Measurements from ENCODE around the gene EXOSC10.

Gene EXOSC10

DNA sequence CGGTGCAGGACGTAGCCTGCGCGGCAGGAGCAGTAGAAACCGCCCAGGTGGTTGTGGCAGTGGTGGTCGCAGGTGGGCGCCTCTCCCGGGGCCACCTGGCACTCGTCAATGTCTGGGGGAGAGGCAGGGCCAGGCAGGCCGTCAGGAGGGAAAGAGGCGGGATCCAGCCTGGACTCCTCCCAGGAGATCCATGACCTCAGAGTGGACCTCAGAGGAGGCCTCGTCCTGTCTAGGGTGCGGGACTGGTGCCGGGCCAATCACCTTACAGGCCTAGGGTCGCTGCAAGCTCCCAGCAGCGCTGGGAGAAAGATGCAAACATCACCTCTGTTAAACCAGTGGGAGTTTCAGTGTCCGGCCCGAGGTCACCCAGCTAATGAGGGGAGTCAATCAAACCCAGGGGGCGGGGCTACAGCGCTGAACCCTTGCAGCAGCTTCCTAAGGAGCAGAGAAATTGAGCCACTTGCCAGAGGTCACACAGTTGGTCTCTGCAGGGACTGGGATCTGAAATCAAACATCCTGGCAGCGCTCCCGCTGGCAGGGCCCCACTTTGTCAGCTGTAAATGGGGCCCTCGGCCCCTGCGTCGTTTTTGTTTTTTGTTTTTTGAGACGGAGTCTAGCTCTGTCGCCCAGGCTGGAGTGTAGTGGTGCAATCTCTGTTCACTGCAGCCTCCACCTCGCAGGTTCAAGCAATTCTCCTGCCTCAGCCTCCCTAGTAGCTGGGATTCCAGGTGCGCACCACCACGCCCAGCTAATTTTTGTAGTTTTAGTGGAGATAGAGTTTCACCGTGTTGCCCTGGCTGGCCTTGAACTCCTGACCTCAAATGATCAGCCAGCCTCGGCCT lies 54.0 kb downstream of the EXOSC10 start:
- Mint-ChIP-seq H3K27me3 (ENCODE audit: low read depth) (peaks cover 3% of the 10 kb centered on the region), H3K9me3 (no peaks in the 10 kb centered on the region), H3K4me1 (no peaks in the 10 kb centered on the region), H3K36me3 (ENCODE audit: low read depth) (no peaks in the 10 kb centered on the region), H3K4me3 (no peak overlapping the region), H3K27ac (no peak overlapping the region)
- TF ChIP-seq, protein P1, sequence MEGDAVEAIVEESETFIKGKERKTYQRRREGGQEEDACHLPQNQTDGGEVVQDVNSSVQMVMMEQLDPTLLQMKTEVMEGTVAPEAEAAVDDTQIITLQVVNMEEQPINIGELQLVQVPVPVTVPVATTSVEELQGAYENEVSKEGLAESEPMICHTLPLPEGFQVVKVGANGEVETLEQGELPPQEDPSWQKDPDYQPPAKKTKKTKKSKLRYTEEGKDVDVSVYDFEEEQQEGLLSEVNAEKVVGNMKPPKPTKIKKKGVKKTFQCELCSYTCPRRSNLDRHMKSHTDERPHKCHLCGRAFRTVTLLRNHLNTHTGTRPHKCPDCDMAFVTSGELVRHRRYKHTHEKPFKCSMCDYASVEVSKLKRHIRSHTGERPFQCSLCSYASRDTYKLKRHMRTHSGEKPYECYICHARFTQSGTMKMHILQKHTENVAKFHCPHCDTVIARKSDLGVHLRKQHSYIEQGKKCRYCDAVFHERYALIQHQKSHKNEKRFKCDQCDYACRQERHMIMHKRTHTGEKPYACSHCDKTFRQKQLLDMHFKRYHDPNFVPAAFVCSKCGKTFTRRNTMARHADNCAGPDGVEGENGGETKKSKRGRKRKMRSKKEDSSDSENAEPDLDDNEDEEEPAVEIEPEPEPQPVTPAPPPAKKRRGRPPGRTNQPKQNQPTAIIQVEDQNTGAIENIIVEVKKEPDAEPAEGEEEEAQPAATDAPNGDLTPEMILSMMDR (IDR thresholded peaks at IDR 0.05; ENCODE audit: unreplicated experiment in 3 of 3): no peak

DNA sequence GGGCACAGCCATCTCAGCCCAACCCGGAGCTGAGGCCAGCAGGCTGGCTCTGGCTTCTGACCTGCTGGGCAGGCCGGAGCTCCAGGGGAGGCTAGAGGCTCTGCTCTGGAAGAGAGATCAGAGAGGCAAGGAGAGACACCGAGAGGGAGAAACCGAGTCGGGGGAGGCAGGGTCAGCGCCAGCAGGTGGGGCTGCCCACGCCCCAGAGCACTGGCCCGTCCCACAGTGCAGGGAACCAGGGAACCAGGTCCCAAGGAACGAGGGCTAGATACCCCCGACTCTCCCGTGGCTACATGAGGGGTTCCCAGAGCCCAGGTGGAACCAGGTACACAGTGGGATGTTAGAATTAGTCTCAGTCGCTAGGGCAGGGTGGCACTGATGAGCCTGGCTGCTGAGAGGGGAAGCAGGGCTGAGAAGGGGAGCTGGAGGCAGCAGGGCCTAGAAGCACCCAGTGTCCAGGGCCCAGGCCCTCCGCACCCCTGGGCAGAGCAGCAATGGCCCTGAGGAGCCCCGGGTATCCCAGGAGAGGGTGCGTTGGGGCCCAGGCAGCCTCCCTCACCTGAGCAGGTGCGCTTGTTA lies 54.7 kb downstream of the EXOSC10 start:
- TF ChIP-seq, protein P1 (IDR thresholded peaks at IDR 0.05; ENCODE audit: unreplicated experiment in 3 of 3): no peak
- H3K4me3 Mint-ChIP-seq: no peak overlapping the region

DNA sequence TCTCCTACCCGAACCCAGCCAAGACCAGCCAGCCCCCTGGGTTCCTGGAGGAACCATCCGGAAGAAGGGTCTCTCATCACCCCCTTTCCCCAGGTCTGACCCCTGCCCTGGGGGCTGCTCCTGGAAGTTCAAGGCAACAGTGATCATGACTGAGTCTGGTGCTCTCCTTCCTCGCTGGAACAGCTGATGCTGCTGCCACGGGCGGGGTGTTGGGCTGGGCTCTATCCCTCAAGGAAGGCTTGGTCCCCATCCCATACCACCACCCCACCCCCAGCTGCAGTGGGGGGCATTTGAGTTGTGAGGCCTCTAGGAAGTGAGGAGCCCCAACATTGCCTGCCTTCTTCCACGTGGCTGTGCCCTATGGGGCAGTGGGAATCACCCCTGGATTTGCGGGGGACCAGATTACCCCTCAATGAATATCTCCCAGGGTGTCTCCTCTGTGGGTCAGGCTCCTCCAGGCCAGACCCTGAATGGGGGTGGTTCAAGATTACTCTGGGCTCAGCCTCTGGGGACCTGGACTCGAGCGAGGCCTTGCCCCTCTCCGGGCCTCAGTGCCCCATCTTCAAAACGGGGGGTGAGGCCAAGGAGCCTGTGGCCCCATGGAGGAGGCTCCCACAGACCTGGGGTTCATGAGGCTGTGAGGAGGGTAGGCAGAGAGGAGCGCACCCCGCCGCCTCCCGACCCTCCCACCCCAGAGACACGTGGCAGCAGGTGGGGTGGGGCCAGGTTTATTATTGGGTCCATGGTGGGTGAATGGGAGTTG lies 55.4 kb downstream of the EXOSC10 start:
- Mint-ChIP-seq H3K27me3 (ENCODE audit: low read depth) (peaks cover 3% of the 10 kb centered on the region), H3K4me1 (no peaks in the 10 kb centered on the region), H3K36me3 (ENCODE audit: low read depth) (no peaks in the 10 kb centered on the region), H3K27ac (no peak overlapping the region), H3K4me3 (no peak overlapping the region), H3K9me3 (no peaks in the 10 kb centered on the region)
- TF ChIP-seq, protein P1 (IDR thresholded peaks at IDR 0.05; ENCODE audit: unreplicated experiment in 3 of 3): no peak

More for the DNA sequence above, 54.7 kb downstream of the EXOSC10 start:
- H3K36me3 Mint-ChIP-seq (ENCODE audit: low read depth): no peaks in the 10 kb centered on the region
- no peaks in the 10 kb centered on the region for H3K9me3 Mint-ChIP-seq
- no peaks in the 10 kb centered on the region for H3K4me1 Mint-ChIP-seq
- H3K27ac Mint-ChIP-seq: no peak overlapping the region
- H3K27me3 Mint-ChIP-seq (ENCODE audit: low read depth): peaks cover 3% of the 10 kb centered on the region

DNA sequence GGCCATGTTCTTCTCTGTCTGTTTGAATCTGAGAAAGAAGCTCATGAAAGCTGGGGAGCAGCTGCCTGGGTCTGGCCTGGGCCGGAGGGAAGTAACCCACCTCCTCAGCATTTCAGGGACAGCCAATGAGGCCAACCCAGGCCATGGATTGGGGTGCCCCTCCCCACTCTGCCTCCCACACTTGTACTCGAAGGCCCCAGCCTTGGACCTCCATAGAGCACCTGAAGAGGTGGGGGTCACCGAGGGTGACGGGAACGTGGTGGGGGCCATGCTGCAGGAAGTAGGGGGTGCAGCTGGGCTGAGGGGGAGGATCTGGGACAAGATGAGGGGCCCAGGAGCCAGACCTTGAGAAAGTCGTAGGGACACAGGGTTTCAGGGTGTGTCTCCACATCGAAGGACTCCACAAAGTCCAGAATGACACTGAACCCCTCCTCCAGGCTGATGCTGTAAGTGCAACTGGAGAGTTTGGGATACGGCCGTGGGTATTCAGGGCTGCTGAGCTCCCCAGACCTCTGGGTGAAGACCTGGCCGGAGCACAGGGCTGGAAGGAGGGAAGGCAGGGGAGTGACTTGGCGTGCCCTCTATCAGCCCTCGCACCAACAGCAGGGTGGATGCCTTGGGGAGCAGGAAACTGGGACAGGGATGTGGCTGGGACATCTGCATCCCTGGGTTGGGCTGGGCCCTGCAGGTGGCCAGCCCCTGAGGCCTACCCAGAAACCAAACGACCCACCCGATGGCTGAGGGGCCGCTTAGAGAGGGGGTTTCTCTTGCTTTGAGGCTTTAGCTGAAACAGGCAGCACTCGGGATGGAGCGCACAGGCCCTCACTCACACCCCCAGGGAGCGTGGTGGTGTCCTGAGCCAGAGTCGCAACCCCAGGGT lies 56.4 kb downstream of the EXOSC10 start:
- Mint-ChIP-seq H3K36me3 (ENCODE audit: low read depth) (no peaks in the 10 kb centered on the region), H3K9me3 (no peaks in the 10 kb centered on the region), H3K4me1 (no peaks in the 10 kb centered on the region), H3K27ac (no peak overlapping the region), H3K27me3 (ENCODE audit: low read depth) (peaks cover 3% of the 10 kb centered on the region), H3K4me3 (no peak overlapping the region)
- TF ChIP-seq, protein P1 (IDR thresholded peaks at IDR 0.05; ENCODE audit: unreplicated experiment in 3 of 3): no peak

DNA sequence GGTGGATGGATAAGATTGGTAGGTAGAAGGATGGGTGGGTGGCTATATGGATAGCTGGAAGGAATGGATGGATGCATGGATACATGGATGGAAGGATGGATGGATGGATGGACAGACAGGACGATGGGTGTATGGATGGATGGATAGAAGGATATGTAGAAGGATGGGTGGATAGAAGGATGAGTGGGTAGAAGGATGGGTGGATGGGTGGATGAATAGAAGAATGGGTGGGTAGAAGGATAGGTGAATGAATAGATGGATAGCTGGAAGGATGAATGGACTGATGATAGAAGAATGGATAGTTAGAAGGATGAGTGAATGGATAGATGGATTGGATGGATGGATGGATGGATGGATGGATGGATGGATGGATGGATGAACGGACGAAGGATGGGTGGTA lies 57.6 kb downstream of the EXOSC10 start:
- Mint-ChIP-seq H3K4me3 (no peak overlapping the region), H3K9me3 (no peaks in the 10 kb centered on the region), H3K36me3 (ENCODE audit: low read depth) (no peaks in the 10 kb centered on the region), H3K27ac (no peak overlapping the region), H3K4me1 (peaks cover 7% of the 10 kb centered on the region), H3K27me3 (ENCODE audit: low read depth) (peaks cover 12% of the 10 kb centered on the region)
- TF ChIP-seq, protein P1 (IDR thresholded peaks at IDR 0.05; ENCODE audit: unreplicated experiment in 3 of 3): no peak

Data from nephron (organoid).